Mucosa of rectum (tissue), 2 donors: ENCODE data around the gene GMIP.

Experiments used
- H3K27ac ChIP-seq, 2 donors: one replicate each; pipeline ENCODE4 v1.7.0; 2013; ENCODE audit warnings: inconsistent platforms in 2 of 2, low read depth in 2 of 2, low read length in 2 of 2
- H3K27me3 ChIP-seq, 2 donors: one replicate each; pipeline ENCODE4 v1.7.0; 2013; ENCODE audit warnings: low read length in 2 of 2; ENCODE audit not compliant: control insufficient read depth in 2 of 2, insufficient read depth in 2 of 2
- H3K36me3 ChIP-seq, 2 donors: one replicate each; pipeline ENCODE4 v1.7.0; 2013; ENCODE audit warnings: low read length in 2 of 2; ENCODE audit not compliant: control insufficient read depth in 2 of 2, insufficient read depth in 2 of 2
- H3K4me1 ChIP-seq, 2 donors: one replicate each; pipeline ENCODE4 v1.7.0; 2013; ENCODE audit warnings: low read length in 2 of 2, mild to moderate bottlenecking in 1 of 2; ENCODE audit not compliant: control insufficient read depth in 2 of 2, insufficient read depth in 2 of 2
- H3K4me3 ChIP-seq, 2 donors: one replicate each; pipeline ENCODE4 v1.7.0; 2013; ENCODE audit warnings: low read length in 2 of 2
- H3K9ac ChIP-seq, 2 donors: one replicate each; pipeline ENCODE4 v1.7.0; 2013; ENCODE audit warnings: low read length in 2 of 2, low read depth in 1 of 2, mild to moderate bottlenecking in 1 of 2
- H3K9me3 ChIP-seq, 2 donors: one replicate each; pipeline ENCODE4 v1.7.0; 2013; ENCODE audit warnings: low read length in 2 of 2; ENCODE audit not compliant: control insufficient read depth in 2 of 2
- donor health status: healthy.
- donor health status: Normal muscosa, but diverticular disease.

GMIP gene

GRCh38 chr19:19649580-19649995 lies 6.1 kb upstream of the GMIP start:
- Histone ChIP-seq H3K9ac (no peak overlapping the region), H3K27ac (no peak overlapping the region), H3K4me3 (no peak overlapping the region), H3K36me3 (peaks cover 68 to 73% of the 10 kb centered on the region in 2 donors), H3K4me1 (no peaks in the 10 kb centered on the region), H3K9me3 (no peaks in the 10 kb centered on the region), H3K27me3 (no peaks in the 10 kb centered on the region)

- no peak overlapping the region for H3K4me3 ChIP-seq
Measured at GRCh38 chr19:19649155-19649554, 5.7 kb upstream of the GMIP start.

GRCh38 chr19:19647037-19647835 lies 3.8 kb upstream of the GMIP start:
- Histone ChIP-seq H3K27me3 (no peaks in the 10 kb centered on the region), H3K4me3 (no peak overlapping the region), H3K36me3 (peaks cover 49 to 54% of the 10 kb centered on the region in 2 donors), H3K27ac (no peak overlapping the region), H3K4me1 (peaks cover 0 to 5% of the 10 kb centered on the region in 2 donors), H3K9ac (no peak overlapping the region), H3K9me3 (no peaks in the 10 kb centered on the region)

More at GRCh38 chr19:19649155-19649554, 5.7 kb upstream of the GMIP start:
- Histone ChIP-seq H3K27ac (no peak overlapping the region), H3K4me1 (no peaks in the 10 kb centered on the region), H3K27me3 (no peaks in the 10 kb centered on the region), H3K9me3 (no peaks in the 10 kb centered on the region), H3K9ac (no peak overlapping the region), H3K36me3 (peaks cover 64 to 69% of the 10 kb centered on the region in 2 donors)

GRCh38 chr19:19645233-19645870 lies 1.9 kb upstream of the GMIP start:
- peaks cover 0 to 5% of the 10 kb centered on the region in 2 donors for H3K4me1 ChIP-seq
- H3K9ac ChIP-seq, result no peak overlapping the region
- peaks cover 31 to 37% of the 10 kb centered on the region in 2 donors for H3K36me3 ChIP-seq
- no peak overlapping the region for H3K4me3 ChIP-seq
- H3K27me3 ChIP-seq, result no peaks in the 10 kb centered on the region
- H3K27ac ChIP-seq, result no peak overlapping the region
- H3K9me3 ChIP-seq, result no peaks in the 10 kb centered on the region

DNA sequence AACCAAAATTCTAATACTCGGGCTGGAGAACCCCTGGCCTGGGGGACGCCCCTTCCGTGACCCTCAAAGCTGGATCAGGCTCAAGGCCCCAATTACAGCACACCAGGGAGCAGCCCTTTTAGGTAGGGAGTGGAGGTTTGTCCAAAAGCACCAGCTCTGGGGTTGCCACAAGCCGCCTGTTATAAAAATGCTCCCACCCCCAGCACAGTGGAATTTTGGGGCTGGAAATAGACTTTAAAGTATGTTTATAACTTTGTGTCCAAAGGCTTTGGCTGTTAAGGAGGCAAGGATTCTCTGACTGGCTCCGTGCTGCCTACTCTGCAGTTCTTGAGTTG lies 564 bp upstream of the GMIP start:
- peak overlapping the region; percentile 88 to 91 for H3K27ac ChIP-seq

GRCh38 chr19:19642506-19643157 lies 825 bp downstream of the GMIP start:
- H3K27me3 ChIP-seq, result no peaks in the 10 kb centered on the region
- peaks cover 0 to 5% of the 10 kb centered on the region in 2 donors for H3K4me1 ChIP-seq
- peak overlapping the region; percentile 79 to 93 for H3K4me3 ChIP-seq
- H3K27ac ChIP-seq, result peak overlapping the region in 1 of 2 donors; percentile 91
- peak overlapping the region; percentile 80 to 84 for H3K9ac ChIP-seq
- H3K36me3 ChIP-seq, result peaks cover 25 to 30% of the 10 kb centered on the region in 2 donors
- H3K9me3 ChIP-seq, result no peaks in the 10 kb centered on the region

More for the DNA sequence above, 564 bp upstream of the GMIP start:
- Histone ChIP-seq H3K9ac (peak overlapping the region in 1 of 2 donors; percentile 77), H3K27me3 (no peaks in the 10 kb centered on the region), H3K36me3 (peaks cover 23 to 30% of the 10 kb centered on the region in 2 donors), H3K4me3 (peak overlapping the region; percentile 79 to 93), H3K9me3 (no peaks in the 10 kb centered on the region), H3K4me1 (peaks cover 0 to 5% of the 10 kb centered on the region in 2 donors)

GRCh38 chr19:19637523-19638251 lies 5.8 kb downstream of the GMIP start:
- Histone ChIP-seq H3K4me1 (peaks cover 0 to 2% of the 10 kb centered on the region in 2 donors), H3K9ac (no peak overlapping the region), H3K36me3 (peaks cover 24 to 34% of the 10 kb centered on the region in 2 donors), H3K27me3 (no peaks in the 10 kb centered on the region), H3K27ac (no peak overlapping the region), H3K4me3 (no peak overlapping the region), H3K9me3 (no peaks in the 10 kb centered on the region)

DNA sequence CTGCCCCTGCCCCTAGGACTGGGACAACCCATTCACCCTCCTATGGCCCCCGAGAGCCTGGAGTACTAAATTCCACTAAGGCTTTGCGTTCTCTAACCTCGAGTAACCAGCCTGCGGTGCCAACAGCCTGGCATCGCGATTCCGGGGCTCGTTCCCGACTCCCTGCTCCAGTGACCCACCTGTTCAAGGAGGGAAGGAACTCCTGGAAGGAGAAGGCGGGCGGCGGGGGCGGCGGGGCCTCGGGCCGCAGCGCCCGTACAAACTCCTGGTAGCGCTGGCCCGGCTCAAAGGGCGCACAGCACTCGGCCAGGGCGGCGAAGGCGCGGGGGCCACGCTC lies 6.3 kb downstream of the GMIP start:
- Histone ChIP-seq H3K36me3 (peaks cover 26 to 39% of the 10 kb centered on the region in 2 donors), H3K9ac (no peak overlapping the region), H3K9me3 (no peaks in the 10 kb centered on the region), H3K4me1 (no peaks in the 10 kb centered on the region), H3K27ac (no peak overlapping the region), H3K4me3 (no peak overlapping the region), H3K27me3 (no peaks in the 10 kb centered on the region)

DNA sequence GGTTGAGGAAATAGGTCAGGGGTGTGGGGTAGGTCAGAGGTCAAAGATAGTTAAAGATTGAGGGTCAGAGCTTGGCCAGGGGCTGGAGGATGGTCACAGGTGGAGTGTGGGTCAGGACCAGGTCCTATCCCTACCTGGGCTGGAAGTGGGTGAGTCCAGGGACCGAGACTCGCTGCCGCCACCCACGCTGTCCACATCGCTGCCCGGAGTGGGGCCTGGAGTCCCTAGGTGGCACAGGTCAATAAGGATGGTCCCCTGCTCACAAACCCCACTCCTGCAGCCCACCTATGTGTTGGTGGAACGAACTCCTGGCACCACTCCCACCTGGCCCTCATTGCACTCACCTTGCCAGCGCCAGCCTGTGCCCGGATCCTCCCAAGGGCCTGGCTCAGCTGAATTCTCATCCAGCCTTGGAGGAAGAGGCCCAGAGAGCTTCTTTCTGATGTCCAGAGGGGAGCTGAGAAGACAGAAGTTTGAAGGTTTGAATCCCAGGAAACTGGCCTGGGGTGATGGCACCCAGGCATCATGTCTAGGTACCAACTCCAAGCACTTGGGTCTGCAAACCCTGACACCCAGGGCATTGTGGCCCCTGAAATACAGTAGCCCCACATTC lies 6.8 kb downstream of the GMIP start:
- H3K9ac ChIP-seq, result no peak overlapping the region
- no peaks in the 10 kb centered on the region for H3K27me3 ChIP-seq
- H3K9me3 ChIP-seq, result no peaks in the 10 kb centered on the region
- no peaks in the 10 kb centered on the region for H3K4me1 ChIP-seq
- H3K36me3 ChIP-seq, result peaks cover 26 to 39% of the 10 kb centered on the region in 2 donors
- no peak overlapping the region for H3K27ac ChIP-seq
- H3K4me3 ChIP-seq, result no peak overlapping the region
